T-helper 2 cell treated with Interferon-gamma antibody and Interleukin-4, amounts not matched to agents 5 μg/mL and 100 μg/mL, for 36 hours (primary cell): ENCODE data around the gene TEAD1.

ENCODE experiments used
- DNase-seq: peaks from one replicate; pipeline ENCODE4 v3.0.0; 2021; ENCODE audit warnings: low spot score
- H3K27ac Mint-ChIP-seq: one replicate; pipeline ENCODE4 v1.8.0; 2021; ENCODE audit warnings: mild to moderate bottlenecking, mixed read lengths
- H3K27me3 Mint-ChIP-seq: one replicate; pipeline ENCODE4 v1.8.0; 2021; ENCODE audit warnings: low read depth, mixed read lengths
- H3K36me3 Mint-ChIP-seq: one replicate; pipeline ENCODE4 v1.8.0; 2021; ENCODE audit warnings: low read depth, mixed read lengths
- H3K4me1 Mint-ChIP-seq: one replicate; pipeline ENCODE4 v1.8.0; 2021; ENCODE audit warnings: low read depth, mixed read lengths
- H3K4me3 Mint-ChIP-seq: one replicate; pipeline ENCODE4 v1.8.0; 2022; ENCODE audit warnings: mild to moderate bottlenecking, moderate library complexity, mixed read lengths
- H3K9me3 Mint-ChIP-seq: one replicate; pipeline ENCODE4 v1.8.0; 2021; ENCODE audit warnings: mixed read lengths

TEAD1 gene

GRCh38 chr11:12769834-12770345 is 95.7 kb downstream of the TEAD1 start:
- Mint-ChIP-seq H3K27me3 (peaks cover 22% of the 10 kb centered on the region), H3K4me3 (no peak overlapping the region), H3K36me3 (no peaks in the 10 kb centered on the region), H3K9me3 (no peaks in the 10 kb centered on the region), H3K27ac (no peak overlapping the region), H3K4me1 (peaks cover 11% of the 10 kb centered on the region)
- DNase-seq = no peak

GRCh38 chr11:12770435-12770834 is 96.2 kb downstream of the TEAD1 start:
- DNase-seq = no peak
- Mint-ChIP-seq H3K9me3 (no peaks in the 10 kb centered on the region), H3K36me3 (no peaks in the 10 kb centered on the region), H3K27ac (no peak overlapping the region), H3K27me3 (peaks cover 23% of the 10 kb centered on the region), H3K4me1 (peaks cover 11% of the 10 kb centered on the region), H3K4me3 (no peak overlapping the region)

- Mint-ChIP-seq H3K4me1 (peaks cover 11% of the 10 kb centered on the region), H3K9me3 (no peaks in the 10 kb centered on the region), H3K36me3 (no peaks in the 10 kb centered on the region), H3K4me3 (no peak overlapping the region), H3K27me3 (peaks cover 27% of the 10 kb centered on the region), H3K27ac (no peak overlapping the region)
- DNase-seq = no peak
These were observed 96.9 kb downstream of the TEAD1 start for GRCh38 chr11:12770966-12771597.

GRCh38 chr11:12771875-12772274 is 97.7 kb downstream of the TEAD1 start:
- H3K4me3 Mint-ChIP-seq = no peak overlapping the region
- peaks cover 11% of the 10 kb centered on the region for H3K4me1 Mint-ChIP-seq
- H3K27me3 Mint-ChIP-seq = peaks cover 22% of the 10 kb centered on the region
- no peak overlapping the region for H3K27ac Mint-ChIP-seq
- DNase-seq = no peak
- no peaks in the 10 kb centered on the region for H3K9me3 Mint-ChIP-seq
- H3K36me3 Mint-ChIP-seq = no peaks in the 10 kb centered on the region

GRCh38 chr11:12772324-12772723 is 98.1 kb downstream of the TEAD1 start:
- Mint-ChIP-seq H3K27ac (no peak overlapping the region), H3K4me3 (no peak overlapping the region)

GRCh38 chr11:12773591-12773990 is 99.4 kb downstream of the TEAD1 start:
- Mint-ChIP-seq H3K9me3 (no peaks in the 10 kb centered on the region), H3K4me3 (no peak overlapping the region), H3K27ac (no peak overlapping the region), H3K27me3 (peaks cover 20% of the 10 kb centered on the region), H3K36me3 (no peaks in the 10 kb centered on the region), H3K4me1 (peaks cover 11% of the 10 kb centered on the region)
- DNase-seq = no peak

More at GRCh38 chr11:12772324-12772723, 98.1 kb downstream of the TEAD1 start:
- peaks cover 22% of the 10 kb centered on the region for H3K27me3 Mint-ChIP-seq
- H3K4me1 Mint-ChIP-seq = peaks cover 11% of the 10 kb centered on the region
- no peaks in the 10 kb centered on the region for H3K36me3 Mint-ChIP-seq
- no peak for DNase-seq
- H3K9me3 Mint-ChIP-seq = no peaks in the 10 kb centered on the region

GRCh38 chr11:12775955-12776354 is 101.7 kb downstream of the TEAD1 start:
- Mint-ChIP-seq H3K9me3 (no peaks in the 10 kb centered on the region), H3K4me3 (no peak overlapping the region), H3K4me1 (peaks cover 11% of the 10 kb centered on the region), H3K27ac (no peak overlapping the region), H3K27me3 (peaks cover 31% of the 10 kb centered on the region), H3K36me3 (no peaks in the 10 kb centered on the region)
- no peak for DNase-seq

GRCh38 chr11:12777208-12777874 is 103.1 kb downstream of the TEAD1 start:
- Mint-ChIP-seq H3K27ac (no peak overlapping the region), H3K36me3 (no peaks in the 10 kb centered on the region), H3K4me3 (no peak overlapping the region), H3K9me3 (no peaks in the 10 kb centered on the region), H3K27me3 (peaks cover 33% of the 10 kb centered on the region), H3K4me1 (peaks cover 5% of the 10 kb centered on the region)
- no peak for DNase-seq

- Mint-ChIP-seq H3K27me3 (peaks cover 36% of the 10 kb centered on the region), H3K4me1 (peaks cover 4% of the 10 kb centered on the region), H3K27ac (no peak overlapping the region), H3K4me3 (no peak overlapping the region), H3K36me3 (no peaks in the 10 kb centered on the region), H3K9me3 (no peaks in the 10 kb centered on the region)
- no peak for DNase-seq
These were observed 104.2 kb downstream of the TEAD1 start for GRCh38 chr11:12778240-12778905.

- Mint-ChIP-seq H3K27me3 (peaks cover 29% of the 10 kb centered on the region), H3K36me3 (no peaks in the 10 kb centered on the region), H3K4me1 (no peaks in the 10 kb centered on the region), H3K4me3 (no peak overlapping the region), H3K27ac (no peak overlapping the region), H3K9me3 (no peaks in the 10 kb centered on the region)
- DNase-seq = no peak
These were observed 109.5 kb downstream of the TEAD1 start for GRCh38 chr11:12783765-12784164.

- Mint-ChIP-seq H3K27ac (no peak overlapping the region), H3K27me3 (peaks cover 24% of the 10 kb centered on the region), H3K36me3 (no peaks in the 10 kb centered on the region), H3K9me3 (no peaks in the 10 kb centered on the region), H3K4me1 (no peaks in the 10 kb centered on the region), H3K4me3 (no peak overlapping the region)
- DNase-seq = no peak
These were observed 110.2 kb downstream of the TEAD1 start for GRCh38 chr11:12784445-12784844.

- Mint-ChIP-seq H3K27me3 (peaks cover 20% of the 10 kb centered on the region), H3K36me3 (no peaks in the 10 kb centered on the region), H3K4me1 (no peaks in the 10 kb centered on the region), H3K9me3 (no peaks in the 10 kb centered on the region), H3K27ac (no peak overlapping the region), H3K4me3 (no peak overlapping the region)
- DNase-seq = no peak
These were observed 110.8 kb downstream of the TEAD1 start for GRCh38 chr11:12784987-12785386.

- peaks cover 24% of the 10 kb centered on the region for H3K27me3 Mint-ChIP-seq
- H3K4me3 Mint-ChIP-seq = no peak overlapping the region
- DNase-seq = no peak
These were observed 111.7 kb downstream of the TEAD1 start for GRCh38 chr11:12785901-12786300.

GRCh38 chr11:12786450-12786849 is 112.2 kb downstream of the TEAD1 start:
- Mint-ChIP-seq H3K4me1 (no peaks in the 10 kb centered on the region), H3K27me3 (peaks cover 29% of the 10 kb centered on the region), H3K36me3 (no peaks in the 10 kb centered on the region), H3K9me3 (no peaks in the 10 kb centered on the region), H3K27ac (no peak overlapping the region), H3K4me3 (no peak overlapping the region)
- DNase-seq = no peak

More at GRCh38 chr11:12785901-12786300, 111.7 kb downstream of the TEAD1 start:
- Mint-ChIP-seq H3K4me1 (no peaks in the 10 kb centered on the region), H3K36me3 (no peaks in the 10 kb centered on the region), H3K9me3 (no peaks in the 10 kb centered on the region), H3K27ac (no peak overlapping the region)
